IMR-90 (cell line): ENCODE data around the gene SF3A1. TPM values are rescaled to one million over a fixed set of nuclear protein-coding genes. Genes with fewer than 3 reads are reported as not detected.

Experiments used
- ATAC-seq: fragments of 200-7000 bp; cut with Tn5 transposase; 2 replicates; pipeline ENCODE4 v1.9.1; 2020; ENCODE audit warnings: low read depth, mild to moderate bottlenecking, moderate library complexity
- BruUV-seq: library from RNA; stranded (reverse); fragments of 400-500 nt; replicated peaks from 2 replicates; lab custom pipeline; 2021; lab: Mats Ljungman, UMichigan
- CTCF ChIA-PET: fragments of 300-600 bp; formaldehyde crosslinking; extraction: SDS; loops from one replicate; lab custom pipeline; 2021; ENCODE audit warnings: antibody characterized with exemption; lab: Yijun Ruan, JAX
- POLR2A ChIA-PET: fragments of 300-600 bp; sonication (Branson Sonifier 250); formaldehyde crosslinking; loops from one replicate; lab custom pipeline; 2022; ENCODE audit warnings: antibody characterized with exemption; ENCODE audit not compliant: unreplicated experiment; lab: Charles Lee
- DNase-seq: peaks from one replicate; pipeline ENCODE4 v3.0.0; 2013
- H2AFZ ChIP-seq: replicated peaks from 2 replicates; pipeline ENCODE3; 2013; ENCODE audit warnings: low read length, mild to moderate bottlenecking; ENCODE audit not compliant: poor library complexity
- H2AK5ac ChIP-seq: 2 replicates; pipeline ENCODE4 v1.6.1; 2013; ENCODE audit warnings: low read depth, low read length, inconsistent platforms
- H2AK9ac ChIP-seq: replicated peaks from 2 replicates; pipeline ENCODE3; 2013; ENCODE audit warnings: mild to moderate bottlenecking, low read depth, low read length, moderate library complexity; ENCODE audit not compliant: poor library complexity
- H2BK120ac ChIP-seq: 2 replicates; pipeline ENCODE4 v1.6.1; 2013; ENCODE audit warnings: low read depth, low read length, inconsistent platforms
- H2BK15ac ChIP-seq: 3 replicates; pipeline ENCODE4 v1.6.1; 2013; ENCODE audit warnings: low read depth, low read length, inconsistent platforms
- H2BK20ac ChIP-seq: 2 replicates; pipeline ENCODE4 v1.6.1; 2013; ENCODE audit warnings: low read depth, mild to moderate bottlenecking, inconsistent platforms, low read length, moderate library complexity
- H2BK5ac ChIP-seq: 2 replicates; pipeline ENCODE4 v1.6.1; 2013; ENCODE audit warnings: mild to moderate bottlenecking, low read depth, low read length, inconsistent platforms; ENCODE audit not compliant: poor library complexity, severe bottlenecking
- H3K14ac ChIP-seq: replicated peaks from 2 replicates; pipeline ENCODE4 v1.6.1; 2013; ENCODE audit warnings: low read depth, low read length, inconsistent platforms
- H3K18ac ChIP-seq: 2 replicates; pipeline ENCODE4 v1.6.1; 2013; ENCODE audit warnings: low read depth, low read length, control low read depth
- H3K23ac ChIP-seq: 2 replicates; pipeline ENCODE4 v1.6.1; 2013; ENCODE audit warnings: low read depth, low read length, inconsistent platforms
- H3K27ac ChIP-seq: 2 replicates; pipeline ENCODE4 v1.5.1; 2013; ENCODE audit warnings: mild to moderate bottlenecking, control low read depth, low read length; ENCODE audit not compliant: insufficient read depth
- H3K27me3 ChIP-seq: 2 replicates; pipeline ENCODE4 v1.6.1; 2013; ENCODE audit warnings: low read length; ENCODE audit not compliant: control insufficient read depth, insufficient read depth
- H3K36me3 ChIP-seq: 2 replicates; pipeline ENCODE4 v1.6.1; 2013; ENCODE audit warnings: low read length, mixed read lengths; ENCODE audit not compliant: control insufficient read depth, insufficient read depth
- H3K4ac ChIP-seq: 2 replicates; pipeline ENCODE4 v1.6.1; 2013; ENCODE audit warnings: low read depth, low read length, inconsistent platforms
- H3K4me1 ChIP-seq: 2 replicates; pipeline ENCODE4 v1.6.1; 2013; ENCODE audit warnings: low read length, mixed read lengths; ENCODE audit not compliant: control insufficient read depth, insufficient read depth
- H3K4me2 ChIP-seq: 2 replicates; pipeline ENCODE4 v1.6.1; 2013; ENCODE audit warnings: low read depth, mild to moderate bottlenecking, control low read depth, low read length, moderate library complexity
- H3K4me3 ChIP-seq: 2 replicates; pipeline ENCODE4 v1.5.1; 2013; ENCODE audit warnings: low read depth, mild to moderate bottlenecking, control low read depth, low read length, moderate library complexity; ENCODE audit not compliant: insufficient read depth
- H3K56ac ChIP-seq: 2 replicates; pipeline ENCODE4 v1.6.1; 2013; ENCODE audit warnings: low read length, inconsistent platforms; ENCODE audit not compliant: insufficient read depth; ENCODE audit errors: extremely low read depth
- H3K79me1 ChIP-seq, 2 experiments: 2 replicates each; pipeline ENCODE4 v1.6.1; 2013; ENCODE audit warnings: low read length in 2 of 2, inconsistent platforms in 1 of 2, low read depth in 1 of 2
- H3K9ac ChIP-seq: 2 replicates; pipeline ENCODE4 v1.6.1; 2013; ENCODE audit warnings: low read depth, low read length, control low read depth
- H3K9me1 ChIP-seq: 2 replicates; pipeline ENCODE4 v1.6.1; 2013; ENCODE audit warnings: low read length, inconsistent platforms; ENCODE audit not compliant: insufficient read depth
- H3K9me3 ChIP-seq: 2 replicates; pipeline ENCODE4 v1.6.1; 2013; ENCODE audit warnings: low read length; ENCODE audit not compliant: control insufficient read depth, insufficient read depth
- H4K20me1 ChIP-seq: 2 replicates; pipeline ENCODE4 v1.6.1; 2013; ENCODE audit warnings: low read length, inconsistent platforms; ENCODE audit not compliant: insufficient read depth
- H4K5ac ChIP-seq: 2 replicates; pipeline ENCODE4 v1.6.1; 2013; ENCODE audit warnings: mild to moderate bottlenecking, low read depth, low read length, control low read depth
- H4K8ac ChIP-seq, 2 experiments: 2 replicates each; pipeline ENCODE4 v1.6.1; 2013; ENCODE audit warnings: low read depth in 2 of 2, low read length in 2 of 2, control low read depth in 1 of 2, inconsistent platforms in 1 of 2
- H4K91ac ChIP-seq: 2 replicates; pipeline ENCODE4 v1.6.1; 2013; ENCODE audit warnings: low read depth, low read length, inconsistent platforms; ENCODE audit not compliant: insufficient read depth
- CHD1 ChIP-seq: IDR thresholded peaks from 2 replicates; pipeline ENCODE4 v1.6.1; 2012; ENCODE audit warnings: low read depth, low read length, improper control_type of control experiment
- MAFK ChIP-seq: IDR thresholded peaks from 2 replicates; pipeline ENCODE4 v1.6.1; 2012; ENCODE audit warnings: low read depth, low read length, improper control_type of control experiment
- MXI1 ChIP-seq: IDR thresholded peaks from 2 replicates; pipeline ENCODE4 v1.6.1; 2012; ENCODE audit warnings: low read depth, mild to moderate bottlenecking, low read length, moderate library complexity, borderline replicate concordance
- NFE2L2 ChIP-seq: fragments of 150-350 bp; IDR thresholded peaks from 2 replicates; pipeline ENCODE4 v1.6.1; 2016; ENCODE audit warnings: low read depth, mild to moderate bottlenecking, low read length
- POLR2A ChIP-seq: IDR thresholded peaks from 2 replicates; pipeline ENCODE4 v1.6.1; 2012; ENCODE audit warnings: mild to moderate bottlenecking, low read depth, low read length
- RAD21 ChIP-seq: IDR thresholded peaks from 2 replicates; pipeline ENCODE4 v1.6.1; 2012; ENCODE audit warnings: low read length, improper control_type of control experiment
- RFX5 ChIP-seq: IDR thresholded peaks from 2 replicates; pipeline ENCODE4 v1.8.0; 2012; ENCODE audit warnings: low read depth, mild to moderate bottlenecking, low read length, moderate library complexity
- SMC3 ChIP-seq: fragments of 150-350 bp; IDR thresholded peaks from 2 replicates; pipeline ENCODE4 v1.6.1; 2016; ENCODE audit warnings: low read depth, mild to moderate bottlenecking, antibody characterized with exemption, low read length, moderate library complexity
- WGBS, 2 experiments: methylation state at CpG; one replicate each; pipeline versions ENCODE4 v1.1.5 to v1.1.7; 2013; ENCODE audit warnings: missing lambda C conversion rate in 2 of 2; ENCODE audit not compliant: insufficient read length in 1 of 2; ENCODE audit errors: extremely low coverage in 2 of 2; 5-methylcytosine and 5-hydroxymethylcytosine counted together
- dilution Hi-C: fragments of 300-500 bp; cut with HindIII; formaldehyde crosslinking; loops from one replicate; pipeline ENCODE4 v1.14.3; 2018; ENCODE audit warnings: low sequenced_read_pairs; ENCODE audit not compliant: unreplicated experiment
- in situ Hi-C: fragments of 300-500 bp; cut with MboI; formaldehyde crosslinking; loops from 3 replicates; pipeline ENCODE4 v1.14.3; 2019; ENCODE audit warnings: low sequenced_read_pairs, inconsistent platforms, mixed read lengths
- intact Hi-C: fragments of 100-400 bp; cut with micrococcal nuclease; formaldehyde crosslinking; loops from 2 replicates; pipeline ENCODE4 v1.10.0; 2022
- polyA plus RNA-seq, 3 experiments: library from polyadenylated mRNA; depleted of rRNA; stranded (reverse); fragments of >200 nt; gene quantifications; 2 replicates each; pipeline ENCODE4 v1.2.3, GENCODE V29; 2012; ENCODE audit warnings: low replicate concordance in 1 of 3
- total RNA-seq: library from RNA; depleted of rRNA; stranded (reverse); fragments of >200 nt; gene quantifications from 2 replicates; pipeline ENCODE4 v1.2.3, GENCODE V29; 2012
- TF ChIP-seq, protein P1 (sequence below): conservative IDR thresholded peaks from 2 replicates; pipeline ENCODE4 v1.5.1; 2012; ENCODE audit warnings: mild to moderate bottlenecking, low read depth, low read length, improper control_type of control experiment

The SF3A1 gene
- total and polyA plus RNA-seq, 2 of the 4 experiments (the other 2 are of a cell fraction), result 36.9 to 67.2 TPM

- no peak overlapping the region for H4K5ac ChIP-seq
These were observed 24.6 kb upstream of the SF3A1 start for GRCh38 chr22:30381264-30381663.

More at GRCh38 chr22:30381264-30381663, 24.6 kb upstream of the SF3A1 start:
- Histone ChIP-seq H2BK20ac (no peak overlapping the region), H2AK9ac (no peak overlapping the region), H3K4me2 (no peak overlapping the region), H2BK120ac (no peak overlapping the region), H3K36me3 (peaks cover 60% of the 10 kb centered on the region), H3K23ac (no peak overlapping the region), H2AK5ac (no peak overlapping the region), H2BK5ac (no peak overlapping the region), H4K91ac (no peak overlapping the region), H3K4me1 (peaks cover 3% of the 10 kb centered on the region), H3K9me1 (peaks cover 2% of the 10 kb centered on the region; the same call in 1 of the 2 replicates), H4K8ac (no peak overlapping the region), H3K79me1 (peaks cover 7% of the 10 kb centered on the region in 2 experiments), H3K27ac (no peak overlapping the region), H3K27me3 (no peaks in the 10 kb centered on the region), H3K56ac (no peak overlapping the region), H2BK15ac (no peak overlapping the region), H4K20me1 (no peaks in the 10 kb centered on the region), H3K4ac (no peak overlapping the region), H3K9me3 (no peaks in the 10 kb centered on the region), H3K14ac (no peak overlapping the region), H2AFZ (no peak overlapping the region), H3K18ac (no peak overlapping the region), H3K4me3 (no peak overlapping the region), H3K9ac (no peak overlapping the region)
- in situ Hi-C loops, result no loop called here
- TF ChIP-seq RFX5 (no peak), SMC3 (no peak), CHD1 (no peak), RAD21 (no peak), MXI1 (no peak), MAFK (no peak), NFE2L2 (no peak), POLR2A (no peak)
- TF ChIP-seq, protein P1, sequence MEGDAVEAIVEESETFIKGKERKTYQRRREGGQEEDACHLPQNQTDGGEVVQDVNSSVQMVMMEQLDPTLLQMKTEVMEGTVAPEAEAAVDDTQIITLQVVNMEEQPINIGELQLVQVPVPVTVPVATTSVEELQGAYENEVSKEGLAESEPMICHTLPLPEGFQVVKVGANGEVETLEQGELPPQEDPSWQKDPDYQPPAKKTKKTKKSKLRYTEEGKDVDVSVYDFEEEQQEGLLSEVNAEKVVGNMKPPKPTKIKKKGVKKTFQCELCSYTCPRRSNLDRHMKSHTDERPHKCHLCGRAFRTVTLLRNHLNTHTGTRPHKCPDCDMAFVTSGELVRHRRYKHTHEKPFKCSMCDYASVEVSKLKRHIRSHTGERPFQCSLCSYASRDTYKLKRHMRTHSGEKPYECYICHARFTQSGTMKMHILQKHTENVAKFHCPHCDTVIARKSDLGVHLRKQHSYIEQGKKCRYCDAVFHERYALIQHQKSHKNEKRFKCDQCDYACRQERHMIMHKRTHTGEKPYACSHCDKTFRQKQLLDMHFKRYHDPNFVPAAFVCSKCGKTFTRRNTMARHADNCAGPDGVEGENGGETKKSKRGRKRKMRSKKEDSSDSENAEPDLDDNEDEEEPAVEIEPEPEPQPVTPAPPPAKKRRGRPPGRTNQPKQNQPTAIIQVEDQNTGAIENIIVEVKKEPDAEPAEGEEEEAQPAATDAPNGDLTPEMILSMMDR, result no peak
- intact Hi-C loops, result no loop called here
- CTCF ChIA-PET, result interaction anchor here (0.6 to 1.5 kb wide), 3 partner anchors 22 to 118 kb away, joined by 3 to 7 read pairs (median 3); no protein-coding TSS in a partner anchor
- dilution Hi-C loops, result no loop called here
- no peak for ATAC-seq
- no peak for DNase-seq
- WGBS, 2 experiments, result 86% methylated on average over 6 of the region's 12 CpGs; no CpG with 5 or more reads in 1 of the 2 experiments
- BruUV-seq, result no TSS peak
- POLR2A ChIA-PET, result no interaction called here
